Lower leg skin (tissue), 4 donors: Measurements from ENCODE around the gene SLC9A6. TPM values are rescaled to one million over a fixed set of nuclear protein-coding genes. Genes with fewer than 3 reads are reported as not detected.
A peak's percentile ranks its signal among the peaks of the same experiment; 100 is the strongest.

Source experiments
- DNase-seq, 2 donors: peaks; one replicate each; pipeline ENCODE4 v3.0.0-alpha.2; 2019; ENCODE audit warnings: low spot score in 2 of 2
- H3K4me3 ChIP-seq: fragments of 200-600 bp; sonication (generic); 2 replicates; pipeline ENCODE4 v1.5.1; 2017; ENCODE audit warnings: mild to moderate bottlenecking, low read depth; ENCODE audit not compliant: poor library complexity, severe bottlenecking
- POLR2A ChIP-seq, 2 donors: fragments of 450-650 bp; IDR thresholded peaks; one replicate each; pipeline ENCODE4 v1.6.1; 2016 to 2017; ENCODE audit warnings: antibody characterized with exemption in 2 of 2, mild to moderate bottlenecking in 1 of 2, moderate library complexity in 1 of 2
- WGBS, 2 donors: methylation state at CpG; one replicate each; pipeline ENCODE4 v1.1.5; 2018; 5-methylcytosine and 5-hydroxymethylcytosine counted together
- intact Hi-C: fragments of 100-400 bp; cut with DNase I; formaldehyde crosslinking; loops from one replicate; pipeline ENCODE4 v1.15.0; 2023; ENCODE audit warnings: low total_unique reads
- total RNA-seq, 4 donors: library from RNA; depleted of rRNA; stranded (reverse); fragments of >200 nt; gene quantifications; one replicate each; pipeline ENCODE4 v1.1.0, GENCODE V29; 2016
- TF ChIP-seq, protein P1 (sequence below), 3 donors: fragments of 450-650 bp; IDR thresholded peaks; one replicate each; pipeline ENCODE4 v1.5.1; 2016; ENCODE audit warnings: antibody characterized with exemption in 3 of 3, mild to moderate bottlenecking in 3 of 3, moderate library complexity in 2 of 3

SLC9A6 gene
- total RNA-seq, 4 donors from 2014 or later: 11.6 to 18.1 (median 17.2) TPM

DNA sequence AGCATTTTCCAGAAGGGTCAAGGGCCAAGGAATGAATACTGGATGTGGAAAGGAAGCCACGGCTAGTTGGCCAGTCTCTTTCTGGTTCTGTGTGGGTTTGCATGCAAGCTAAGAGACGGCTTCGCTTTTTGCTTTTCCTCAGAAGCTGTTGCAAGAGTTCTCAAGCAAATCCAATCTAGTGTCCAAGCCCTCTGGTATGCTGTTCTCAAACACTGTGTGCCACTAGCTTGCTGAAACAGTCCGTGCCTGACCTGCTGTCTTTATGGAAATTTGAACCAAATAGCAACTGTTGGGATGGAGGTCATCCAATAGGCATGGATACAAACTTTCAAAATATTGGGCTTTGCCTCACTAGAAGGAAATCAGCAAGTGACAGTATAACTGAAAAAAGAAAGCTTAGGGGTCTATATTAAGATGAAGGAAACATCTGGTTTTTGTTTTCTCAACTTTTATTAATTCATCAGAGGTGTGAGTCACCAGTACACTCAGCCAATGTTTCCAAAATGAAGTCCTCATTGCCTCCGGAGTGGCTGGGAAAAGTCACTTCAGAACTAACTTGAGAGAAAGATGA, 70.5 kb downstream of the SLC9A6 start:
- DNase-seq: peak; percentile 27 to 83
- H3K4me3 ChIP-seq: no peak overlapping the region
- TF ChIP-seq POLR2A (IDR thresholded peaks at IDR 0.05): no peak
- TF ChIP-seq, protein P1, sequence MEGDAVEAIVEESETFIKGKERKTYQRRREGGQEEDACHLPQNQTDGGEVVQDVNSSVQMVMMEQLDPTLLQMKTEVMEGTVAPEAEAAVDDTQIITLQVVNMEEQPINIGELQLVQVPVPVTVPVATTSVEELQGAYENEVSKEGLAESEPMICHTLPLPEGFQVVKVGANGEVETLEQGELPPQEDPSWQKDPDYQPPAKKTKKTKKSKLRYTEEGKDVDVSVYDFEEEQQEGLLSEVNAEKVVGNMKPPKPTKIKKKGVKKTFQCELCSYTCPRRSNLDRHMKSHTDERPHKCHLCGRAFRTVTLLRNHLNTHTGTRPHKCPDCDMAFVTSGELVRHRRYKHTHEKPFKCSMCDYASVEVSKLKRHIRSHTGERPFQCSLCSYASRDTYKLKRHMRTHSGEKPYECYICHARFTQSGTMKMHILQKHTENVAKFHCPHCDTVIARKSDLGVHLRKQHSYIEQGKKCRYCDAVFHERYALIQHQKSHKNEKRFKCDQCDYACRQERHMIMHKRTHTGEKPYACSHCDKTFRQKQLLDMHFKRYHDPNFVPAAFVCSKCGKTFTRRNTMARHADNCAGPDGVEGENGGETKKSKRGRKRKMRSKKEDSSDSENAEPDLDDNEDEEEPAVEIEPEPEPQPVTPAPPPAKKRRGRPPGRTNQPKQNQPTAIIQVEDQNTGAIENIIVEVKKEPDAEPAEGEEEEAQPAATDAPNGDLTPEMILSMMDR (IDR thresholded peaks at IDR 0.05): no peak
- intact Hi-C loops: no loop called here
- 44 to 47% methylated on average over 5 of the region's 5 CpGs for WGBS, 2 donors

DNA sequence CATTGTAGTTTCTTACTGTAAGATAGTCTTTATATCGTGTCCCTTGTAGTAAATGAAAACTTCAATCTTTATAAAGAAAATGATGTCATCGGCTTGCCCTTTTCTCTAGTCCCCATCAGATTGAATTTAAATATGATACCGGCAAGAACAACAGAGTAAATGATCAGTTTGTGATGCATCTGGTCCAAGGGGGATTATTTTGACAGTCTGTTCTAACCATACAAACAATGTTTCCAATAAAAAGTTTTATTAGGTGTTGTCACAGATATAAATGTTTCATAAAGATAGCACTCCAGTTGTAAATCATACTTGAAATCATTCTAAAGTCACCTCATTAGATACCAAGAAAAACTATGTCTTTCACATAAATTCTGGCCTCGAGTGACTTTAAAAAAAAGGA, 72.3 kb downstream of the SLC9A6 start:
- no peak for DNase-seq
- 70 to 71% methylated on average over 4 of the region's 4 CpGs for WGBS, 2 donors
- intact Hi-C loops: no loop called here
- H3K4me3 ChIP-seq: no peak overlapping the region
- TF ChIP-seq POLR2A (IDR thresholded peaks at IDR 0.05): no peak
- TF ChIP-seq, protein P1 (IDR thresholded peaks at IDR 0.05): no peak

DNA sequence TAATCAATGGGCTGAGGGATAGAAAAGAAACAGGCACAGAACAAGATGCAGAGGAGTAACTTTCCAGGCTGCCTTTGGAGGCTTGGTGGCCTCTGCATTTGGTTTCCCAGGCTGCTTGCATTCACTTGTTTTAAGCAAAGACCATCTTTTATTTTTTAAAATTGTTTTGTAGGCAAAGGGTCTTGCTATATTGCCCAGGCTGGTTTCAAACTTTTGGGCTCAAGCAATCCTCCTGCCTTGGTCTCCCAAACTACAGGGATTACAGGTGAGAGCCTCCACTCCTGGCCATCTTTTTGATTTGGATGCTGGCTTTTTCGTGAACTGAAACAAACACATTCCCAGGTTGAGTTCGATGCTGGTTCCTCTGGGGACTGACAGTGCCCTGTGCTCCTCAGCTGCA, 74.1 kb downstream of the SLC9A6 start:
- intact Hi-C loops: no loop called here
- whole genome bisulfite sequencing, 2 donors: 94 to 100% methylated on average over 2 of the region's 2 CpGs
- peak in 1 of 2 donors; percentile 26 for DNase-seq
- TF ChIP-seq POLR2A (IDR thresholded peaks at IDR 0.05): no peak
- no peak overlapping the region for H3K4me3 ChIP-seq

DNA sequence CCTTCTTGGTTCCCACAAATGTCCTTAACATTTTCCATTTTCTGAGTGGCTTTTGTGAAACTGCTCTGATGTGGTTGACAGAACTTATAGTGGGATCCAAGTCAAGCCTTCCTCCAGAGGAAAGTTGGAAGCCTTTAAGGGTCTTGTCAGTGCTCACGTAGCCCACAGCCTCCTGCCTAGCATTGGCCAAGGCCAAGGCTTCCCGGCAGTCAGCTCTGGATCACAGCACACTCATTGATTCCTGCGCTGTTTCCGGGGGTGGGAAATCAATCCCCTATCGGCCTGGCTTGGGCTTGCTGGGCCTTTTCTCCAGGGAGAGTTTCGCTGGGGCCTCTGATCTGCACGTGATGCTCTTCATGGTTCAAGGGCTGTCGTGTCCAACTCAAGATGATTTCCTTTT, 76.1 kb downstream of the SLC9A6 start:
- 73 to 93% methylated on average over 8 of the region's 8 CpGs for WGBS, 2 donors

DNA sequence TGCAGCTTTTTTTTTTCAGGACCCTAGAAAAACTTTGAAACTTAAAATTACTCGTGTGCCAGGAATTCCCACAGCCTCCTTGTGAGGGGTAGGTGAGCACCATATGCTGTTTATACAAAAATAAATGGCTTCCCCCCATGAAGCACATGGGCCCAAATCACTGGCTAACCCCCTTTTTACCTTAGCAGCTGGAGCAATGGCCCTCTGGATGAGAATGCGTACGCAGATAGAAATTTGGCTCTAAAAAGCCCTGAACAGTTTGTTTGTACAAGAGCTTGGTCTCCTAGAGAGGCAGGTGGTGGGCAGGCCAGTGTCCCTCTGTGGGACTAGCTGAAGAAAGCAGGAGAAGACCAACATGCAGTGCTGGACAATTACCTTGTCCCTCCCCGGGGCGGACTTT, 76.5 kb downstream of the SLC9A6 start:
- no peak overlapping the region for H3K4me3 ChIP-seq
- intact Hi-C loops: no loop called here
- DNase-seq: peak in 1 of 2 donors; percentile 34
- TF ChIP-seq POLR2A (IDR thresholded peaks at IDR 0.05): no peak
- TF ChIP-seq, protein P1 (IDR thresholded peaks at IDR 0.05): no peak
- 82 to 87% methylated on average over 5 of the region's 5 CpGs for WGBS, 2 donors

More for the DNA sequence above, 76.1 kb downstream of the SLC9A6 start:
- H3K4me3 ChIP-seq: no peak overlapping the region
- peak in 1 of 2 donors; percentile 78 for DNase-seq
- TF ChIP-seq, protein P1 (IDR thresholded peaks at IDR 0.05): no peak
- TF ChIP-seq POLR2A (IDR thresholded peaks at IDR 0.05): no peak
- intact Hi-C loops: no loop called here

DNA sequence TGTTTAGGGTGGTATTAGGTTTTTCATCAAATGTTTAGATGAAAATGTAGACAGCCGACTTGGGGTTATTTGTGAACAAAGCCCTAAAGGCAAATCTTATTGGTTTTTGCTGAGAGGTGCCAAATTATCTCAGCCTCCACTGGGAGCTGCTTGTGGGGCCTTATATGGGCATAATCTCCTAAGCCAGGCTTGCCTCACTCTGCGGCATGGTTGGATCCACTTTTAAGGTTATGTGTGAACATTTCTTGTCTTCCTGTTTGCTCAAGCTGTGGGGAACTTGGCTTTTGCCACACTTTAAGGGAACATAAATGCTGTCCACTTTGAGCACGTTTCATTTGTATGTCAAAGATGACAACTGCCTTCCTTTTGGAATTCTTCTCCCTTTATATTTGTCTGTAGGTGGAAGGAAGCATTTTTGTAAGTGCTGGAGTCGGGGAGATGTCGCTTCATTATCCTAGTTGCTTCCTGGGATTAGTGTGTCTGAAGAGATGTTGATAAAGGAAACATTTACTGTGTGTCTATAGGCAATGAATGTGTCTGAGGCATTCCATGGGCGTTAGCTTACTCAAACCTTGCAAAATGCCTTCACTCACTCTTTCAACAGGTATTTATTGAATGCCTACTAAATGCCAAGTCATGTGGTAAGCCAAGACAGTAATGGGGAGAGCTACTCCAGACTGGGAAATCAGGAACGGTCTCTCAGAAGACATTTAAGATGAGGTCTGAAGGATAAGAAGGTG, 78.3 kb downstream of the SLC9A6 start:
- 58 to 60% methylated on average over 7 of the region's 7 CpGs for WGBS, 2 donors
- H3K4me3 ChIP-seq: no peak overlapping the region
- intact Hi-C loops: no loop called here
- no peak for TF ChIP-seq POLR2A (IDR thresholded peaks at IDR 0.05)
- TF ChIP-seq, protein P1 (IDR thresholded peaks at IDR 0.05): no peak
- peak; percentile 15 to 81 for DNase-seq
